HAP-1 (cell line): ENCODE measurements around the gene INPP4B.

Source experiments
- DNase-seq, 2 experiments: peaks; one replicate each; pipeline ENCODE4 v3.0.0-alpha.2; 2016 to 2020; ENCODE audit warnings: low spot score in 2 of 2
- H3K27me3 ChIP-seq: fragments of 250-450 bp; sonication (Bioruptor Pico); 2 replicates; pipeline ENCODE4 v1.5.1; 2020; ENCODE audit warnings: low read depth, mild to moderate bottlenecking, moderate library complexity
- H3K36me3 ChIP-seq: fragments of 250-450 bp; sonication (Bioruptor Pico); replicated peaks from 2 replicates; pipeline ENCODE4 v1.5.1; 2020; ENCODE audit warnings: mild to moderate bottlenecking
- H3K4me1 ChIP-seq: fragments of 250-450 bp; sonication (Bioruptor Pico); 2 replicates; pipeline ENCODE4 v1.5.1; 2020; ENCODE audit warnings: mild to moderate bottlenecking
- H3K4me3 ChIP-seq: fragments of 250-450 bp; sonication (Bioruptor Pico); 2 replicates; pipeline ENCODE4 v1.5.1; 2020; ENCODE audit warnings: mild to moderate bottlenecking, moderate library complexity
- H3K9me3 ChIP-seq: fragments of 250-450 bp; sonication (Bioruptor Pico); 2 replicates; pipeline ENCODE4 v1.5.1; 2020; ENCODE audit warnings: mild to moderate bottlenecking, moderate library complexity
- in situ Hi-C: fragments of 300-500 bp; cut with MboI; formaldehyde crosslinking; loops from 3 replicates; pipeline ENCODE4 v1.14.3; 2020; ENCODE audit warnings: low sequenced_read_pairs, inconsistent platforms, mixed read lengths

INPP4B gene

GRCh38 chr4:142443469-142443868 is 402.6 kb downstream of the INPP4B start:
- H3K27me3 ChIP-seq = no peaks in the 10 kb centered on the region
- no peaks in the 10 kb centered on the region for H3K9me3 ChIP-seq
- in situ Hi-C loops = no loop called here
- H3K4me3 ChIP-seq = no peak overlapping the region
- no peaks in the 10 kb centered on the region for H3K4me1 ChIP-seq
- no peak for DNase-seq
- no peaks in the 10 kb centered on the region for H3K36me3 ChIP-seq

DNA sequence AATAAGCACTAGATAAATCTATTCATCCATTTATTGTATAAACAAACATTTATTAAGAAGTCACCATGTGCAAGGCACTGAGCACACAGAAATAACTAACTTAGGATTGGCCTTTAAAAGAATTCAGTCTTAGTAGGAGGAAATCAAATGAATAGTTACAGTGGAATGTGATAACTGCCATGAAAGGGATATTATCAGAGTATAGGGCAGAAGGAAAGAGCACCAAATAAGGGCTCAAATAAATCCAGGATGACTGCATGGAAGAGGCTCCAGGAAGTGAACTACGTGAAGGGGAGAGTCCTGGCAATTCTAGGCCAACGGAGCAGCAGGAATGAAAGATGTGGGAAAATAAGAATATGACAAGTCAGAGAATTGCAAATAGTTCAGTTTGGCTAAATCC is 406.0 kb downstream of the INPP4B start:
- in situ Hi-C loops = no loop called here
- no peaks in the 10 kb centered on the region for H3K4me1 ChIP-seq
- H3K4me3 ChIP-seq = no peak overlapping the region
- H3K36me3 ChIP-seq = no peaks in the 10 kb centered on the region
- no peaks in the 10 kb centered on the region for H3K27me3 ChIP-seq
- H3K9me3 ChIP-seq = no peaks in the 10 kb centered on the region
- no peak for DNase-seq

DNA sequence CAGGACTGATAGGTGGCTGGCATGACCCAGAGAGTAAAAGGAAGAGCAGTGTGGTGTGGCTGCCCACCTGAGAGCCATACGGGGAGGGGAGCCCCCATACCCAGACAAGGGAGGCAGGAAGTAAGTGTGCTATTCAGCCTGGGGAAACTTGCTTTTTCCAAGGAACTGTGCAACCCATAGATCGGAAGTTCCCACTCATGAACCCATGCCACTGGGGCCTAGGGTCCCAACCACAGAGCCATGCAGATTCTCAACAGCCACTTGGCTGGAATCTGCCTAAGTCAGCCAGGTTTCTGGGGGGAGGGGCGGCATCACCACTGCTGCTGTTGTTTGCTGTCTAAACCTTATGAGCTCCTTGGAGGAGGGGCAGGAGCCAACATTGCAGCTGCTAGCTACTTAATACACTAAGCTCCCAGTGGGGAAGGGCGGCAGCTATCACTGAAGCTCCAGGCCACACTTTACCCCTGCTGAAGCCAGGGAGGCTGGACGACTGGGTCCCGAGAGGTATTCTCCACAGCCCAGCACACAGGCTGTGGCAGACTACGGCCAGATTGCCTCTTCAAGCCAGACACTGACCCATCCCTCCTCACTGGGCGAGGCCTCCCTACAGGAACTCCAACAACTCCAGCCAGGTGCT is 410.4 kb downstream of the INPP4B start:
- Histone ChIP-seq H3K27me3 (no peaks in the 10 kb centered on the region), H3K36me3 (no peaks in the 10 kb centered on the region), H3K4me3 (no peak overlapping the region), H3K9me3 (no peaks in the 10 kb centered on the region), H3K4me1 (no peaks in the 10 kb centered on the region)
- DNase-seq = peak in 1 of 2 experiments; percentile 7
- in situ Hi-C loops = no loop called here

DNA sequence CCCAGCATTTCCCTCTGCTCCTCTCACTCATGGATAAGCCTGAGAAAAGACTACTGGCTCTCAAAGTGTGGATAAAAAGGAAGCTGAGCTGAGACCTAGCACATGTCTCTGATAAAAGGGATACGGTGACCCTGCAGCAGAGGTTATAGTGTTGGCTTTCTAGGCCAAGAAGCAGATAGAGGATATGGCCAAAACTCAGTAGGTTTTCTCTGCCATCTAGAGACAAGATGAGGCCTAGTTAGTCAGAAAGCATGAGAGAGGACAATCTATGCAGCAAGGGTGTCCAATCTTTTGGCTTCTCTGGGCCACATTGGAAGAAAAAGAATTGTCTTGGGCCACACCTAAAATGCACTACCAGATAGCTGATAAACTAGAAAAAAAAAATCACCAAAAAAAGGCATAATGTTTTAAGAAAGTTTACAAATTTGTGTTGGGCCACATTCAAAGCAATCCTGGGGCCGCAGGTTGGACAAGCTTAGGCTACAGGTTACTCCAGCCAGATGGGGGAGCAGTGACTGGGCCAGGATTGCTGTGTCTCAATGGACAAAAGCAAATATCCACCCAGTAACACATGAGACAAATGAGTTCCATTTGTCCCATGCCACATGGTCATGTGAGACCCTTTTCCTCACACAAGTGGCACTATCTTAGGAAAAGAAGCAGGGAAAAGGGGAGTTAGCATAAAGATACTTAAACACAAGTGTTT is 411.4 kb downstream of the INPP4B start:
- no peaks in the 10 kb centered on the region for H3K36me3 ChIP-seq
- H3K9me3 ChIP-seq = no peaks in the 10 kb centered on the region
- in situ Hi-C loops = no loop called here
- H3K4me3 ChIP-seq = no peak overlapping the region
- H3K4me1 ChIP-seq = no peaks in the 10 kb centered on the region
- DNase-seq = no peak
- no peaks in the 10 kb centered on the region for H3K27me3 ChIP-seq

GRCh38 chr4:142428715-142429114 is 417.4 kb downstream of the INPP4B start:
- in situ Hi-C loops = no loop called here
- no peak for DNase-seq
- H3K4me3 ChIP-seq = no peak overlapping the region
- H3K4me1 ChIP-seq = no peaks in the 10 kb centered on the region
- no peaks in the 10 kb centered on the region for H3K36me3 ChIP-seq
- no peaks in the 10 kb centered on the region for H3K9me3 ChIP-seq
- H3K27me3 ChIP-seq = no peaks in the 10 kb centered on the region

GRCh38 chr4:142427456-142427855 is 418.6 kb downstream of the INPP4B start:
- Histone ChIP-seq H3K4me3 (no peak overlapping the region), H3K36me3 (no peaks in the 10 kb centered on the region), H3K9me3 (no peaks in the 10 kb centered on the region), H3K4me1 (no peaks in the 10 kb centered on the region), H3K27me3 (no peaks in the 10 kb centered on the region)
- in situ Hi-C loops = no loop called here
- DNase-seq = no peak

GRCh38 chr4:142423861-142424260 is 422.2 kb downstream of the INPP4B start:
- Histone ChIP-seq H3K9me3 (no peaks in the 10 kb centered on the region), H3K27me3 (0 out of 2 replicates have a peak, but pooled peaks cover 2% of the 10 kb centered on the region), H3K4me1 (no peaks in the 10 kb centered on the region), H3K4me3 (no peak overlapping the region), H3K36me3 (no peaks in the 10 kb centered on the region)
- in situ Hi-C loops = no loop called here
- no peak for DNase-seq

GRCh38 chr4:142420311-142421095 is 425.6 kb downstream of the INPP4B start:
- DNase-seq = no peak
- H3K9me3 ChIP-seq = no peaks in the 10 kb centered on the region
- no peaks in the 10 kb centered on the region for H3K36me3 ChIP-seq
- 0 out of 2 replicates have a peak, but pooled peaks cover 2% of the 10 kb centered on the region for H3K27me3 ChIP-seq
- in situ Hi-C loops = no loop called here
- H3K4me3 ChIP-seq = no peak overlapping the region
- H3K4me1 ChIP-seq = no peaks in the 10 kb centered on the region

- no peak overlapping the region for H3K4me3 ChIP-seq
- DNase-seq = no peak
- H3K27me3 ChIP-seq = 0 out of 2 replicates have a peak, but pooled peaks cover 2% of the 10 kb centered on the region
- in situ Hi-C loops = no loop called here
- H3K36me3 ChIP-seq = no peaks in the 10 kb centered on the region
- no peaks in the 10 kb centered on the region for H3K9me3 ChIP-seq
- H3K4me1 ChIP-seq = no peaks in the 10 kb centered on the region
Measured at GRCh38 chr4:142419712-142420111, 426.4 kb downstream of the INPP4B start.

- H3K4me3 ChIP-seq = no peak overlapping the region
- H3K27me3 ChIP-seq = 0 out of 2 replicates have a peak, but pooled peaks cover 2% of the 10 kb centered on the region
- no peak for DNase-seq
- H3K4me1 ChIP-seq = no peaks in the 10 kb centered on the region
- H3K36me3 ChIP-seq = no peaks in the 10 kb centered on the region
- H3K9me3 ChIP-seq = no peaks in the 10 kb centered on the region
- in situ Hi-C loops = no loop called here
Measured at GRCh38 chr4:142418697-142419096, 427.4 kb downstream of the INPP4B start.

DNA sequence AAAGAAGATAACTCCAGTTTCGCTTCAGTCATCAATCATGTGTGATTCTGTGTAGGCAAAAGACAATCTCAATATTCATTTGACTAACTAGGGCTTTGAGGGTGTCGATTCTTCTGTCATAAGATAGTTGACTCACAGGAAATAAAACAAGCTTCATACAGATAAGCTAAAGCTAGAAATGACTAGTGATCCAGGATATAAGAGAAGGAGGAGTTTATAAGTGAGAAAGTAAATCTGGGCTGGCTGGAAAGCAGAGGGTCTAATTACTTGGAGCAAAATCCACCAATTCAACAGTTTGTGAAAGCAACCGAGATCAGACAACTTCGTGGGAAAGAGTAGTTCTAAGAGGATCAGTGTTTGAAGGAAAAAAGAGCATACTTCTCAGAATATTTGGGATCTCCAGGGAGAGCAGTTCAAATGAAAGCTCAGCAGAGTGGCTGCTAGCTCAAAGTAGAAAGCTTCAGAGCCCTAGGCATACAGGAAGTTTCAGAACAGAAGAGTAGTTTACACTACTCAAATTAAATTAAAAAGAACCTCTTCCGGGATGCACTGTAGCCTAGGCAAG is 429.3 kb downstream of the INPP4B start:
- DNase-seq = no peak
- H3K36me3 ChIP-seq = no peaks in the 10 kb centered on the region
- H3K4me3 ChIP-seq = no peak overlapping the region
- H3K4me1 ChIP-seq = no peaks in the 10 kb centered on the region
- in situ Hi-C loops = no loop called here
- 0 out of 2 replicates have a peak, but pooled peaks cover 2% of the 10 kb centered on the region for H3K27me3 ChIP-seq
- no peaks in the 10 kb centered on the region for H3K9me3 ChIP-seq

DNA sequence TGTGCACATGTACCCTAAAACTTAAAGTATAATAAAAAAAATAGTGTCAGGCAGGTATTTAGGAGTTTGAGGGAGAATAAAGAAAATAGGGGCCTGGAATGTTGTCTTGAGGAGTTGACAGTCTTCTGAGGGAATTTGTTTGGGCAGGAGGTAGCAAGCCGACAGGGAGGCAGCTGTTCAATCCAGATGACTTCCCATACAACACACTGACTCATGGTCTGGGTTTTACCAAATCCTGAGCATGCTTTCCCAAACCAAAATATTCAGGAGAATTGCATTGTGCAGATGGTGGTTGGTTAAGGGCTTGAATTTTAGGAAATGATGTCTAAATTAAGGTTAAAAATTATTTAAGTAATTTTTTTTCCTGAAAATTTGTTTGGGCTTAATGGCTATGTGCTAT is 430.0 kb downstream of the INPP4B start:
- no peaks in the 10 kb centered on the region for H3K4me1 ChIP-seq
- in situ Hi-C loops = no loop called here
- H3K36me3 ChIP-seq = no peaks in the 10 kb centered on the region
- DNase-seq = no peak
- no peak overlapping the region for H3K4me3 ChIP-seq
- H3K9me3 ChIP-seq = no peaks in the 10 kb centered on the region
- 0 out of 2 replicates have a peak, but pooled peaks cover 2% of the 10 kb centered on the region for H3K27me3 ChIP-seq

GRCh38 chr4:142414366-142414990 is 431.6 kb downstream of the INPP4B start:
- no peaks in the 10 kb centered on the region for H3K36me3 ChIP-seq
- in situ Hi-C loops = no loop called here
- no peaks in the 10 kb centered on the region for H3K9me3 ChIP-seq
- no peak overlapping the region for H3K4me3 ChIP-seq
- no peak for DNase-seq
- no peaks in the 10 kb centered on the region for H3K4me1 ChIP-seq
- no peaks in the 10 kb centered on the region for H3K27me3 ChIP-seq
